GM18508 (cell line): Measurements from ENCODE around the gene SLAMF6.
A peak's percentile ranks its signal among the peaks of the same experiment; 100 is the strongest.
"Not testable (repeated sequence)": the region's sequence is repeated elsewhere in the genome, so short reads cannot be mapped to it uniquely, and the experiment has no call there.

ENCODE experiments used
- ATAC-seq: cut with Tn5 transposase; IDR thresholded peaks from one replicate; pipeline ENCODE4 v1.9.1; 2021; ENCODE audit warnings: moderate number of reproducible peaks; ENCODE audit not compliant: insufficient read depth, unreplicated experiment

The SLAMF6 gene

DNA sequence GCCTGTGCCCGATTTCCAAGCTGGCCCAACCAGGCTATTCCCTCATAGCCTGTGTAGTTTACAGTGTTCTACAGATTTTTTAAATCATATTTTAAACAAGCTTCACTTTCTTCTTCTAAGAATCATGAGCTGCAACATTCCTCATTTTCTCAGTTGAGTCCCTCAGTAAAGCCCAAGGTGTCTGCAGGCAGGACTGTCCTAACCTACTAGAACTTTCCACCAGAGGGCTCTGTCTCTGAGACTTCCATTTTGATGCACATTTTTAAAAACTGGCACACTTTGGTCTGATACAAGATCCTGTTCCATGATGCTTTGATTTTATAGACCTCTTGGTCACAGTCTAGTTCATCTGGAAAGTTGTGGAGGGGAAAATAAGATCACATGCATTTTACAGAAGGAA is 21.6 kb upstream of the SLAMF6 start:
- ATAC-seq = no peak

DNA sequence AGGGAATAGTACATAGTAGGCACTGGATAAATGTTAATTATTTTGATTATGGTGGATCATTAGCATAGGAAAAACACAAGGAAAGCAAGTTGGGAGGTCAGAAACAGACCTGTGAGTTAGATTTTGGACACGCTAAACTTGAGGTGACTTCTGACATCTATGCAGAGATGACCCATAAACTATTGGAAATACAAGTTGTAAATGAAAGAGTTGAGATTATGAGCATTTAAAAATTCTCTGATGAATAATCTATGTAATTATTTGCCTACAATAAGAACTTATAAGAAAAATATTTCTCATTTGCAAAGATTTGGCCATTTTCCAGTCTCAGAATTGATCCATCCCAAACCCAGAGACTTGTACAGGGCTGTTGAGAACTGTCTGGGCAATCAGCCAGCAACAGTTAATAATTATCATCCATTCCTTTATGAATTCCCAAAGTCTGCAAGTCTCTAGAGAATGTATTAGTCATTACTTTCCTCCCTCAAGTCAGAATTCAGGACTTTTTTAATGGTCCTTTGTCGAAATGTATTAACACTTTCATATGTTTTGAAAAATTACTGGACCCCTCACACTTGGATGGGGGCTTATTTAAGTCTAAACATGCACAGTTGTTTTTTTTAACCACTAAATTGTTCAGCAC is 19.4 kb upstream of the SLAMF6 start:
- no peak for ATAC-seq

- ATAC-seq = no peak
Measured at GRCh38 chr1:160541622-160542302, 18.7 kb upstream of the SLAMF6 start.

DNA sequence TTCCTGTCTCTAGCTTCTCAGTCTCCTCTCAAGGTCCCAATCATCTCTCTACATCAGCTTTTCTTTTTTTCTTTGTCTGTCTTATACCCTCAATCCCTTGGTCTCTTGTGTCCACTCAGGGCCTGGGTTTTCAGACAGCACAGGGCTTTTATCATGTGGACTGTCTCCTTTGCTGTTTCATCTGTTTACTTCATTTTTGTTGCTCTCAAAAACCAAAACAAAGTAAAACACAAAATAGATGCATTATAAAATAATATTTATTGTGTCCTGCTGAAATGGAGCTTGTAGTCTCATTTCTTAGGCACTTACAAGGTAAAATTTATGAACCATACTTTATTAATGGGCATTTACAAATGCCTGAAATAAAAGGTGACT is 17.8 kb upstream of the SLAMF6 start:
- no peak for ATAC-seq

- ATAC-seq = peak; percentile 70
Measured at GRCh38 chr1:160539990-160540858, 17.2 kb upstream of the SLAMF6 start.

- no peak for ATAC-seq
Measured at GRCh38 chr1:160539684-160539989, 16.6 kb upstream of the SLAMF6 start.

- no peak for ATAC-seq
Measured at GRCh38 chr1:160538985-160539651, 16.1 kb upstream of the SLAMF6 start.

GRCh38 chr1:160537714-160538665 is 14.9 kb upstream of the SLAMF6 start:
- no peak for ATAC-seq

GRCh38 chr1:160534823-160535605 is 12.0 kb upstream of the SLAMF6 start:
- ATAC-seq = no peak

- not testable (repeated sequence) for ATAC-seq
Measured at GRCh38 chr1:160532557-160532813, 9.4 kb upstream of the SLAMF6 start.

GRCh38 chr1:160531809-160532556 is 8.9 kb upstream of the SLAMF6 start:
- not testable (repeated sequence) for ATAC-seq

GRCh38 chr1:160529401-160529952 is 6.4 kb upstream of the SLAMF6 start:
- ATAC-seq = not testable (repeated sequence)

DNA sequence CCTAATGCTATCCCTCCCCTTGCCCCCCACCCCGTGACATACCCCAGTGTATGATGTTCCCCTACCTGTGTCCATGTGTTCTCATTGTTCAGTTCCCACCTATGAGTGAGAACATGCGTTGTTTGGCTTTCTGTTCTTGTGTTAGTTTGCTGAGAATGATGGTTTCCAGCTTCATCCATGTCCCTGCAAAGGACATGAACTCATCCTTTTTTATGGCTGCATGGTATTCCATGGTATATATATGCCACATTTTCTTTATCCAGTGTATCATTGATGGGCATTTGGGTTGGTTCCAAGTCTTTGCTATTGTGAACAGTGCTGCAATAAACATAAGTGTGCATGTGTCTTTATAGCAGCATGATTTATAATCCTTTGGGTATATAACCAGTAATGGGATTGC is 734 bp upstream of the SLAMF6 start:
- ATAC-seq = not testable (repeated sequence)

GRCh38 chr1:160522136-160522535 is 919 bp downstream of the SLAMF6 start:
- no peak for ATAC-seq

DNA sequence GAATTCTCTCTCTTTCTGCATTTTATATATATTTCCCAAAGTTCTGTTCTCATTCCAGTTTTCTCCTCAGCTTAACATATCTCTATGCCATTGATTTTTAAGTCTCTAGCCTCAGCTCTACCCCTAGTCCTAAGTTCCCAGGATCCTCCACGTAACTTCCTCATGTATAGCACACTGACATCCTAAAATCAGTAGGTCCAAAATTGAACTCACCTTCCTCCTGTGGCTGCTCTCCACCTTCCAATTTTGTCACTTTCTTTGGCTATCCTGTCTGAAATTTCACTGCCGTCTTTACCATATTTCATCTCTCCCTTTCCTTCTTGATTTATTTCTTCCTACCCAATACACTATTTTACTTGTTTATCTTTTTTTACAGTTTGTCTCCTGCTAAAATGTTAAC is 1.5 kb downstream of the SLAMF6 start:
- ATAC-seq = no peak

DNA sequence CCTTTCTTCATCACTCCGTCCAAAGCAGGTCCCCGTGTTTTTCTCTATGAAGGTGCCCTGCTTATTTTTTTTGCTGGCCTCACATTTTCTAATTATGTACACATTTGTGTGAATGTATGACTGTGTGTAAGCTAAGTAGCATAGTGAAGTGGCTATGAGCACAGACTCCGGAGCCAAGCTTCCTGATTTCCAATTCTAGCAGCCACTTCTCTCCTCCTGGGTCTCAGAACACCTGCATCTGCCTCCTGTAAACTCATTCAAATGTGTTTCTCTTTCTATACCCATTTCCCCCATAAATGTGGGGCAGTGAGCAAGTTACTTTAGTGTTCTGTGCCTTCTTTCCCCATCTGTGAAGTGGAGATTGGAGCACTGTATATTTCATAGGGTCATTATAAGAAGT is 2.1 kb downstream of the SLAMF6 start:
- no peak for ATAC-seq

GRCh38 chr1:160520582-160520981 is 2.5 kb downstream of the SLAMF6 start:
- ATAC-seq = no peak
